ENCODE data around the gene GGCX.
"Not testable (repeated sequence)": the region's sequence is repeated elsewhere in the genome, so short reads cannot be mapped to it uniquely, and the experiment has no call there.

GGCX gene

GRCh38 chr2:85561280-85562212 lies at the start of gene GGCX:
TSS of gene GGCX (minus strand) at chr2:85561493. CDS start at chr2:85561428, 65 bp downstream.
- DNase-seq (ENCODE audit: low spot score), result peak; percentile 85

- no peak for DNase-seq (ENCODE audit: low spot score)
Observed at GRCh38 chr2:85607268-85608215, 46.2 kb upstream of the GGCX start.

- DNase-seq (ENCODE audit: low spot score), result no peak
Observed at GRCh38 chr2:85606116-85606455, 44.8 kb upstream of the GGCX start.

GRCh38 chr2:85605406-85606115 lies 44.3 kb upstream of the GGCX start:
- no peak for DNase-seq (ENCODE audit: low spot score)

GRCh38 chr2:85604568-85605339 lies 43.5 kb upstream of the GGCX start:
- no peak for DNase-seq (ENCODE audit: low spot score)

GRCh38 chr2:85604133-85604444 lies 42.8 kb upstream of the GGCX start:
- not testable (repeated sequence) for DNase-seq (ENCODE audit: low spot score)

- DNase-seq (ENCODE audit: low spot score), result peak; percentile 81
Observed at GRCh38 chr2:85602476-85603234, 41.4 kb upstream of the GGCX start, which contains the start of gene TMEM150A. TSS of gene TMEM150A (minus strand) at chr2:85602698. CDS start at chr2:85601948, 750 bp downstream.

- DNase-seq (ENCODE audit: low spot score), result no peak
Observed at GRCh38 chr2:85601771-85602475, 40.6 kb upstream of the GGCX start.

- DNase-seq (ENCODE audit: low spot score), result no peak
Observed at GRCh38 chr2:85600951-85601770, 39.9 kb upstream of the GGCX start.

GRCh38 chr2:85600235-85600575 lies 38.9 kb upstream of the GGCX start:
- DNase-seq (ENCODE audit: low spot score), result no peak

GRCh38 chr2:85599468-85600234 lies 38.4 kb upstream of the GGCX start:
- no peak for DNase-seq (ENCODE audit: low spot score)

- DNase-seq (ENCODE audit: low spot score), result no peak
Observed at GRCh38 chr2:85598594-85599340, 37.5 kb upstream of the GGCX start.

GRCh38 chr2:85597241-85597640 lies 35.9 kb upstream of the GGCX start:
- no peak for DNase-seq (ENCODE audit: low spot score)

- DNase-seq (ENCODE audit: low spot score), result no peak
Observed at GRCh38 chr2:85596486-85597143, 35.3 kb upstream of the GGCX start.

- DNase-seq (ENCODE audit: low spot score), result no peak
Observed at GRCh38 chr2:85596026-85596333, 34.7 kb upstream of the GGCX start.

GRCh38 chr2:85595301-85596025 lies 34.2 kb upstream of the GGCX start, which contains the start of gene RNF181:
TSS of gene RNF181 (plus strand) at chr2:85595745. CDS start at chr2:85595764, 19 bp downstream.
- peak; percentile 97 for DNase-seq (ENCODE audit: low spot score)
